ENCODE measurements around the gene KIAA1210. TPM values are rescaled to one million over a fixed set of nuclear protein-coding genes. Genes with fewer than 3 reads are reported as not detected.

The KIAA1210 gene
- total and polyA plus RNA-seq, 2 of the 8 experiments (the other 6 are each of a cell fraction or from before 2014, with no cell fraction given): 0.02 TPM; not detected in 1

DNA sequence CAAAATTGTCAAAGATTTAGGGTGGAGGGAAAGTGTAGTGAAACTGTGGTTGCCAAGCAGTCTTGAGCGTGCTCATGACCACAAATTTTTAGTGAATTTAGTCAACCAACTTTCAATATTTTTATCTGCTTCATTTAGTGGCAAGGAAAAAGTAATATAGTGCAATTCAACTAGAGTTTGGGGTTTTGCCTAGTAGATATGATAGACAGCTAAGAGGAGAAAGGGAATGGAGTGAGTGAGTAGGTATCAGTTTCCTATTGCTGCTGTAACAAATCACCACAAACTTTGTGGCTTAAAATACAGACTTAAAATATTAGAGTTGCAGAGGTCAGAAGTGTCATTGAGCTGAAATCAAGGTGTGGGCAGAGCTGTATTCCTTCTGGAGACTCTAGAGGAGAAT is 58.5 kb downstream of the KIAA1210 start:
- Histone ChIP-seq H3K4me1 (replicated peaks in 1 of 4; ENCODE audit: control insufficient read depth in 3 of 4, insufficient read depth in 4 of 4, low read length in 3 of 4) (no peaks in the 10 kb centered on the region), H2AK5ac (ENCODE audit: low read depth, low read length) (no peak overlapping the region), H3K36me3 (ENCODE audit: control insufficient read depth in 2 of 4, insufficient read depth in 4 of 4, low read length in 3 of 4) (no peaks in the 10 kb centered on the region), H3K9ac (replicated peaks in 1 of 4; ENCODE audit: extremely low read depth in 1 of 4, low read depth in 3 of 4, low read length in 3 of 4) (no peak overlapping the region), H2AFZ (ENCODE audit: low read length) (no peak overlapping the region), H3K4me2 (ENCODE audit: insufficient read depth in 1 of 2, low read depth in 2 of 2, low read length in 2 of 2) (no peak overlapping the region), H3K27ac (ENCODE audit: low read depth, low read length) (no peak overlapping the region), H3K9me3 (ENCODE audit: insufficient read depth in 2 of 2, low read depth in 1 of 2, low read length in 1 of 2) (no peaks in the 10 kb centered on the region), H3K14ac (ENCODE audit: insufficient read length) (no peak overlapping the region), H3K23ac (ENCODE audit: insufficient read length) (no peak overlapping the region), H4K91ac (replicated peaks; ENCODE audit: insufficient read length, low read length) (no peak overlapping the region), H3K27me3 (replicated peaks in 1 of 4; ENCODE audit: control insufficient read depth in 3 of 4, extremely low read depth in 1 of 4, insufficient read depth in 3 of 4, low read length in 3 of 4) (no peaks in the 10 kb centered on the region), H3K56ac (replicated peaks; ENCODE audit: insufficient read length, low read depth, low read length) (no peak overlapping the region), H2BK20ac (ENCODE audit: low read length) (no peak overlapping the region), H2BK15ac (ENCODE audit: low read length) (no peak overlapping the region), H4K20me1 (replicated peaks in 1 of 2; ENCODE audit: control insufficient read depth in 1 of 2, insufficient read depth in 2 of 2, low read length in 2 of 2) (no peaks in the 10 kb centered on the region), H2BK120ac (replicated peaks; ENCODE audit: low read depth, low read length) (no peak overlapping the region), H3K18ac (ENCODE audit: extremely low read depth, low read length) (no peak overlapping the region), H4K5ac (ENCODE audit: insufficient read length, low read depth, low read length) (no peak overlapping the region), H3K4ac (replicated peaks; ENCODE audit: insufficient read length, low read depth, low read length) (no peak overlapping the region), H3K79me1 (ENCODE audit: low read depth, low read length) (no peaks in the 10 kb centered on the region), H4K8ac (ENCODE audit: extremely low read depth, insufficient read depth, low read length) (no peak overlapping the region), H3K23me2 (ENCODE audit: low read depth, low read length) (no peaks in the 10 kb centered on the region), H2BK5ac (ENCODE audit: low read depth, low read length) (no peak overlapping the region), H3K4me3 (ENCODE audit: extremely low read depth in 1 of 4, insufficient read depth in 2 of 4, low read depth in 3 of 4, low read length in 4 of 4) (no peak overlapping the region), H3K79me2 (ENCODE audit: control insufficient read depth in 1 of 2, insufficient read depth in 2 of 2, low read length in 2 of 2) (no peaks in the 10 kb centered on the region), H2BK12ac (ENCODE audit: low read depth, low read length) (no peak overlapping the region)
- no peak for FAIRE-seq
- DNase-seq (ENCODE audit: low read depth in 1 of 2, low spot score in 2 of 2): no peak
- POLR2A ChIA-PET (ENCODE audit: partially characterized antibody): no interaction called here
- CTCF ChIA-PET (ENCODE audit: partially characterized antibody): interaction anchor here (1.2 kb wide), 1 partner anchor 221 kb away, joined by 5 read pairs; no protein-coding TSS in a partner anchor
- no peak for TF ChIP-seq CTBP2 (IDR thresholded peaks at IDR 0.05; ENCODE audit: borderline replicate concordance, insufficient read depth, insufficient read length, low read length)
- TF ChIP-seq PHF8 (conservative IDR thresholded peaks at IDR 0.05; ENCODE audit: low read depth, low read length): no peak
- TF ChIP-seq EGR1 (IDR thresholded peaks at IDR 0.05; ENCODE audit: borderline replicate concordance, low read depth, low read length): no peak
- no peak for TF ChIP-seq KDM1A (IDR thresholded peaks at IDR 0.05; ENCODE audit: borderline replicate concordance, low read length)
- TF ChIP-seq SP4 (IDR thresholded peaks at IDR 0.05; ENCODE audit: low read length): no peak
- whole genome bisulfite sequencing, 2 experiments (ENCODE audit: extremely low coverage in 1 of 2, insufficient coverage in 1 of 2, insufficient read length in 1 of 2, insufficient replicate concordance in 2 of 2, low coverage in 1 of 2, low lambda C conversion rate in 2 of 2, missing lambda C conversion rate in 1 of 2): 67% methylated on average over 1 of the region's 1 CpG; no CpG with 5 or more reads in 1 of the 2 experiments

Data from H1 (cell line).